Stimulated activated CD4-positive, alpha-beta T cell treated with anti-CD3 and anti-CD28 coated beads, Interleukin-15, amount 100 ng/mL, for 1 hour (primary cell): ENCODE results near the gene RBBP5.

Source experiments
- DNase-seq, 2 donors: peaks; one replicate each; pipeline ENCODE4 v3.0.0-alpha.2; 2020; ENCODE audit warnings: low read depth in 1 of 2, low spot score in 1 of 2

RBBP5 gene

GRCh38 chr1:205133287-205133686, 11.5 kb upstream of the RBBP5 start:
- no peak for DNase-seq

- no peak for DNase-seq
Observed at GRCh38 chr1:205129447-205130029, 7.8 kb upstream of the RBBP5 start.

- DNase-seq: no peak
Observed at GRCh38 chr1:205128050-205128449, 6.3 kb upstream of the RBBP5 start.

- no peak for DNase-seq
Observed at GRCh38 chr1:205127646-205128045, 5.9 kb upstream of the RBBP5 start.

GRCh38 chr1:205124726-205125125, 2.9 kb upstream of the RBBP5 start:
- no peak for DNase-seq

GRCh38 chr1:205122489-205122882, 708 bp upstream of the RBBP5 start:
- DNase-seq: no peak

- DNase-seq: no peak
Observed at GRCh38 chr1:205118752-205119151, 3.0 kb downstream of the RBBP5 start.

- no peak for DNase-seq
Observed at GRCh38 chr1:205111354-205111753, 10.4 kb downstream of the RBBP5 start.

GRCh38 chr1:205109711-205110110, 12.1 kb downstream of the RBBP5 start:
- no peak for DNase-seq

GRCh38 chr1:205109269-205109668, 12.5 kb downstream of the RBBP5 start:
- DNase-seq: no peak

- DNase-seq: no peak
Observed at GRCh38 chr1:205108464-205108863, 13.3 kb downstream of the RBBP5 start.

GRCh38 chr1:205107327-205107726, 14.5 kb downstream of the RBBP5 start:
- DNase-seq: no peak

GRCh38 chr1:205102404-205102803, 19.4 kb downstream of the RBBP5 start:
- no peak for DNase-seq

- no peak for DNase-seq
Observed at GRCh38 chr1:205098242-205098641, 23.5 kb downstream of the RBBP5 start.

- no peak for DNase-seq
Observed at GRCh38 chr1:205095422-205095821, 26.4 kb downstream of the RBBP5 start.

GRCh38 chr1:205091043-205091740, 30.6 kb downstream of the RBBP5 start:
- DNase-seq: no peak

- DNase-seq: no peak
Observed at GRCh38 chr1:205088341-205088740, 33.4 kb downstream of the RBBP5 start.

GRCh38 chr1:205084360-205084759, 37.4 kb downstream of the RBBP5 start, which contains the start of gene TMEM81:
Gene TMEM81 (minus strand): TSS chr1:205084460. CDS start chr1:205084320, 140 bp downstream.
- DNase-seq: no peak

- no peak for DNase-seq
Observed at GRCh38 chr1:205082431-205082830, 39.3 kb downstream of the RBBP5 start.

- DNase-seq: no peak
Observed at GRCh38 chr1:205077934-205078311, 43.9 kb downstream of the RBBP5 start.

- no peak for DNase-seq
Observed at GRCh38 chr1:205077158-205077933, 44.4 kb downstream of the RBBP5 start.

GRCh38 chr1:205076245-205076761, 45.5 kb downstream of the RBBP5 start:
- no peak for DNase-seq
